MG63 (cell line): ENCODE data around the gene TEX9. TPM values are rescaled to one million over a fixed set of nuclear protein-coding genes. Genes with fewer than 3 reads are reported as not detected.
"Not testable (repeated sequence)": the region's sequence is repeated elsewhere in the genome, so short reads cannot be mapped to it uniquely, and the experiment has no call there.

Source experiments
- DNase-seq: peaks from one replicate; pipeline ENCODE4 v3.0.0-alpha.2; 2020
- H3K27me3 ChIP-seq: fragments of 250-450 bp; sonication (Bioruptor Pico); 2 replicates; pipeline ENCODE4 v1.5.1; 2020; ENCODE audit warnings: mild to moderate bottlenecking, moderate library complexity
- H3K36me3 ChIP-seq: fragments of 250-450 bp; sonication (Bioruptor Pico); 2 replicates; pipeline ENCODE4 v1.5.1; 2020; ENCODE audit warnings: mild to moderate bottlenecking, moderate library complexity
- H3K4me3 ChIP-seq: fragments of 250-450 bp; sonication (Bioruptor Pico); 2 replicates; pipeline ENCODE4 v1.5.1; 2020; ENCODE audit warnings: mild to moderate bottlenecking, moderate library complexity
- H3K9me3 ChIP-seq: fragments of 250-450 bp; sonication (Bioruptor Pico); 2 replicates; pipeline ENCODE4 v1.5.1; 2020; ENCODE audit warnings: mild to moderate bottlenecking, moderate library complexity
- total RNA-seq: library from RNA; depleted of rRNA; stranded (reverse); fragments of >200 nt; shearing (Covaris generic); gene quantifications from 2 replicates; pipeline ENCODE4 v1.2.3, GENCODE V29; 2014; ENCODE audit warnings: low replicate concordance

Gene TEX9
- total RNA-seq, 1 experiment from 2014 or later = 4.3 TPM

- H3K4me3 ChIP-seq, H3K9me3 ChIP-seq, DNase-seq: not testable (repeated sequence)
Observed at GRCh38 chr15:56397325-56397724, 32.1 kb downstream of the TEX9 start.

GRCh38 chr15:56399209-56399608 lies 34.0 kb downstream of the TEX9 start:
- not testable (repeated sequence) for H3K36me3 ChIP-seq, H3K4me3 ChIP-seq, H3K27me3 ChIP-seq, H3K9me3 ChIP-seq, DNase-seq

More at GRCh38 chr15:56397325-56397724, 32.1 kb downstream of the TEX9 start:
- not testable (repeated sequence) for H3K27me3 ChIP-seq, H3K36me3 ChIP-seq

DNA sequence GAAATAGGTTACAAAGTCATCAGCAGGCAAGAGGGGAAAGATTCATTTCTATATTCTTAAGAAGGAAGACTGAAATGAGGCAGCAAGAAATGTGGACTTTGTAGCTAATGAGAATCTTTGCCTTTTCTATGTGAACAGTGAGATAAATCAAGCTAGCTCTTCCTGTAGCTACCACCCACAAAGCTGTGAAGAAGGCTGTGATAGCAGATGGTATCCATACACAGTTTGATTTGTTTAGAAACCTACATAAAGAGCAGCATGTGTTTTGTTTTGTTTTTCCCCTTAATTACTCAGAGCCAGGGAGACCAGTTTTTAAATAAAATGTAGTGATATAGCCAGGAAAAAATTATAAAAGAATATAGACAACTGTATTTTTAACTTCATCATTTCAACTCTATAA lies 45.5 kb downstream of the TEX9 start:
- no peaks in the 10 kb centered on the region for H3K27me3 ChIP-seq
- no peaks in the 10 kb centered on the region for H3K36me3 ChIP-seq
- DNase-seq = no peak
- H3K9me3 ChIP-seq = no peaks in the 10 kb centered on the region
- no peak overlapping the region for H3K4me3 ChIP-seq

- DNase-seq = no peak
- no peaks in the 10 kb centered on the region for H3K36me3 ChIP-seq
- H3K4me3 ChIP-seq = no peak overlapping the region
- H3K27me3 ChIP-seq = no peaks in the 10 kb centered on the region
- no peaks in the 10 kb centered on the region for H3K9me3 ChIP-seq
Observed at GRCh38 chr15:56411122-56411749, 46.0 kb downstream of the TEX9 start.

DNA sequence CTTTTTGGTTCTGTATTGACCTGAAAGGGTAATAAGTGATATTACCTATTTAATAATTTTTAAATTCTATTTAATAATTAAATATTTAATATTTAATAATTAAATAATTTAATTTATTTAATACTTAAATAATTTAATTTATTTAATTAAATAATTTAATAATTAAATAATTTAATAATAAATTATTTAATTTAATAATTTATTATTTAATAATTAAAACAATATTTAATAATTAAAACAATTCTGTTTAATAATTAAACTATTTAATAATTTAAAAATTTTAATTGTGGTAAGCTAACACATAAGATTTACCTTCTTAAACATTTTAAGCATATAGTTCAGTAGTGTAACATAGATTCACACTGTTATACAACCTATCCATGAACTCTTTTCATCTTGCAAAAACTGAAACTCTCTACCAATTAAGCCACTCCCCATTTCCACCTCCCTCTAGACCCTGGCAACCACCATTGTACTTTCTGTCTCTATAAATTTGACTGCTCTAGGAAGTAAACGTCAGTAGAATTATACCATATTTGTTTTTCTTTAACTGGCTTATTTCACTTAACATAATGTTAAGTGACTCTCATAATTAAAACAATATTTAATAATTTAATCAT lies 48.0 kb downstream of the TEX9 start:
- H3K9me3 ChIP-seq, H3K36me3 ChIP-seq, H3K27me3 ChIP-seq, H3K4me3 ChIP-seq, DNase-seq: not testable (repeated sequence)

DNA sequence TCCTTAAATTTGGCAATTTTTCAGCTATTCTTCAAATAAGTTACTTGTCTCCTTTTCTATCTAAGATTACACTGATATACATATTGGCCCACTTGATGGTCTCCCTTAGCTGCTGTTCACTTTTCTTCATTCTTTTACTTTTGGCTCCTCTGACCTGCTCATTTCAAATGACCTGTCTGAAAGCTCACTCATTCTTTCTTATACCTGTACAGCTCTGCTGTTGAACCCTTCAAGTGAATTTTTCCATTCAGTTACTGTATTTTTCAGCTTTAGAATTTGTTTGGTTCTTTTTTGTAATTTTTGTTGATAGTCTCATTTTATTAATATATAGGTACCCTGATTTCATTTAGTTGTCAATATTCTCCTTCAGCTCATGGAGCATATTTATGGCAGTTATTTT lies 60.0 kb downstream of the TEX9 start:
- DNase-seq = no peak
- Histone ChIP-seq H3K9me3 (peaks cover 8% of the 10 kb centered on the region; the same call in 1 of the 2 replicates), H3K27me3 (no peaks in the 10 kb centered on the region), H3K36me3 (peaks cover 45% of the 10 kb centered on the region), H3K4me3 (no peak overlapping the region)

DNA sequence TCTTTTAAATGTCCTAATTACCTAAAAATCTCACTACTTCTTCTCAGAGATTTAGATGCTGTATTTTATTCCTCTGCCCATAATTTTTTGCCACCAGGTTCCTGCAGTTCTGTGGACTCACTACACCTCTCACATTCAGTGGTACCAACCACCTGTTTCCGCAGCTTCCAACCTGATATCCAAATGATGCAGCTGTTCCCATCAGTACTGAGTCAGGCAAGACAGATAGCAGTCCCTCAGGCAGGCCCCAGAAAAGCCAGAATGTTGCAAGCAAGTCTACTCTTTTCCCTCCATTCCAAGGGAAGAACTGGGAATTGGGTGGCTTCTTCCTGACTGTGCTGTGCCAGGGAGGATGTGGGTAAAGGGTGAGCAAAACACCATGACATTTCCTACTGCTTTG lies 60.8 kb downstream of the TEX9 start:
- Histone ChIP-seq H3K36me3 (peaks cover 41% of the 10 kb centered on the region), H3K27me3 (no peaks in the 10 kb centered on the region), H3K9me3 (peaks cover 8% of the 10 kb centered on the region; the same call in 1 of the 2 replicates), H3K4me3 (no peak overlapping the region)
- no peak for DNase-seq

- DNase-seq = no peak
- Histone ChIP-seq H3K4me3 (no peak overlapping the region), H3K36me3 (peaks cover 35% of the 10 kb centered on the region), H3K27me3 (no peaks in the 10 kb centered on the region), H3K9me3 (peaks cover 8% of the 10 kb centered on the region; the same call in 1 of the 2 replicates)
Observed at GRCh38 chr15:56428821-56429458, 63.7 kb downstream of the TEX9 start.

DNA sequence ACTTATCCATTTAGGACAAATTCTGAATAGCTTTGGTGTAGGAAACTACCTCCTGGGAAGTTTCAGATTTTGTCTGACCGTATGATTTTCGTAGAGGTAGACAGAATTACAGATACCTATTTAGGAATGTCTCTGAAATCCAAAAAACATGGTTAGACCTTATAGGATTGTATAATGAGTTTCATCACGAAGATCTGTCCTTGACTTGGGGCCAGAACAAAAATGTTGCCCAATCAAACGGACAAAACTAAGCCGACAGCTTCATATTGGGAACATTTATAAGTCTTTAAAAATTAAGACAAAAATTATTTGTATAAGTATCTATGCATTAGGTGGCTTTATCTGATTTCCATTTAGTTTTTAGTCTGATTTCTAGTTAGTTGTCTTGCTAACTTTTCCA lies 67.1 kb downstream of the TEX9 start:
- Histone ChIP-seq H3K9me3 (no peaks in the 10 kb centered on the region), H3K4me3 (no peak overlapping the region), H3K36me3 (peaks cover 11% of the 10 kb centered on the region), H3K27me3 (no peaks in the 10 kb centered on the region)
- no peak for DNase-seq

- no peaks in the 10 kb centered on the region for H3K27me3 ChIP-seq
- H3K9me3 ChIP-seq = peaks cover 3% of the 10 kb centered on the region; the same call in 1 of the 2 replicates
- no peak for DNase-seq
- H3K4me3 ChIP-seq = no peak overlapping the region
- peaks cover 19% of the 10 kb centered on the region for H3K36me3 ChIP-seq
Observed at GRCh38 chr15:56440214-56440770, 75.1 kb downstream of the TEX9 start.

DNA sequence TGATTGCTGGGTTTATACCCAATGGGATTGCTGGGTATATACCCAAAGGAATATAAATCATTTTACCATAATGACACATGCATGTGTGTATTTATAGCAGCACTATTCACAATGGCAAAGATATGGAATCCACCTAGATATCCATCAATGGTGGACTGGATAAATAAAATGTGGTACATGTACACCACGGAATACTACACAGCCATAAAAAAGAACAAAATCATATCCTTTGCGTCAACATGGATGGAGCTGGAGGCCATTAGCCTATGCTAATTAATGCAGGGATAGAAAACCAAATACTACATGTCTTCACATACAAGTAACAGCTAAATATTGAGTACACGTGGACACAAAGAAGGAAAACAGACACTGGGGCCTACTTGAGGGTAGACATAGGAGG lies 77.1 kb downstream of the TEX9 start:
- Histone ChIP-seq H3K9me3 (peaks cover 3% of the 10 kb centered on the region; the same call in 1 of the 2 replicates), H3K36me3 (peaks cover 23% of the 10 kb centered on the region), H3K4me3 (no peak overlapping the region), H3K27me3 (no peaks in the 10 kb centered on the region)
- no peak for DNase-seq

DNA sequence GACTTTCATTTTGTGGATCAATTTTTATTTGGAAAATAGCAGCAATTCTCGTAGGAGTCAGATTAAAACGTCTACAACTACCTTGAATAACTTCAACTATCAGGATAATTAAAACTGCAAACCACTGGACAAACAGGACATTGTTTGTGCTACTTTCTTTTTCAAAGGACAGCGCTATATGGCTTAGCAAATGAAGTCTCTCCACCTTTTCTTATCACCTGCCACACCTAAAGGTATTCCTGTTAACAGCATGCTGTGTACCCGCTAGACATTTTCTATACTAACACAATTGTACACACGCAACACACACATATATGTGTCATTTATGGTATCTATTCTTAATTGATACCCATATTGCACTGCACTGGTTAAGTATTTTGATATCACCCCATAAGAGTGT lies 80.5 kb downstream of the TEX9 start:
- peaks cover 16% of the 10 kb centered on the region for H3K36me3 ChIP-seq
- no peak overlapping the region for H3K4me3 ChIP-seq
- DNase-seq = no peak
- no peaks in the 10 kb centered on the region for H3K27me3 ChIP-seq
- H3K9me3 ChIP-seq = no peaks in the 10 kb centered on the region

DNA sequence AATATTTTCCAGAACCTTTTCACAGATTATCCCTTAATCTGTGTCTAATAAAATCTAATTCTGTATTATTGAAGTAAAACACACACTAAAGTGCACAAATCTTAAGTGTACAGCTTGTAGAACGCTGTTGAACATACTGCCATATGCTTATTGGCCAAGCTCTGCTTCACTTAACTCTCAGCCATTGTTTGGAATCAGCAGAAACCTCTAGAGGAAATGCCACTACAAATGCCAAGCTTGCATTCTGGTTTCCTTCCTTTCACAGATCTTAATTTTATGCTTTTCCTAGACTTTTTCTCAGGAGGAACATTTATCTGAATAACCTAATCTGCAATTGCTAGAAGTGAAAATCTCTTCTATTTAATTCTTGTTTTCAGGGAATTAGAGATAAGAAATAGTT lies 89.6 kb downstream of the TEX9 start:
- no peaks in the 10 kb centered on the region for H3K27me3 ChIP-seq
- no peak overlapping the region for H3K4me3 ChIP-seq
- no peak for DNase-seq
- peaks cover 10% of the 10 kb centered on the region for H3K36me3 ChIP-seq
- no peaks in the 10 kb centered on the region for H3K9me3 ChIP-seq

- no peaks in the 10 kb centered on the region for H3K9me3 ChIP-seq
- no peak overlapping the region for H3K4me3 ChIP-seq
- no peaks in the 10 kb centered on the region for H3K27me3 ChIP-seq
- no peak for DNase-seq
- H3K36me3 ChIP-seq = peaks cover 13% of the 10 kb centered on the region
Observed at GRCh38 chr15:56456229-56456628, 91.0 kb downstream of the TEX9 start.

GRCh38 chr15:56459096-56459495 lies 93.9 kb downstream of the TEX9 start:
- Histone ChIP-seq H3K4me3 (no peak overlapping the region), H3K36me3 (peaks cover 20% of the 10 kb centered on the region), H3K27me3 (no peaks in the 10 kb centered on the region), H3K9me3 (no peaks in the 10 kb centered on the region)
- no peak for DNase-seq

- DNase-seq = no peak
- Histone ChIP-seq H3K4me3 (no peak overlapping the region), H3K9me3 (no peaks in the 10 kb centered on the region), H3K27me3 (no peaks in the 10 kb centered on the region), H3K36me3 (peaks cover 20% of the 10 kb centered on the region)
Observed at GRCh38 chr15:56460071-56460470, 94.8 kb downstream of the TEX9 start.

- Histone ChIP-seq H3K4me3 (no peak overlapping the region), H3K36me3 (peaks cover 20% of the 10 kb centered on the region), H3K9me3 (no peaks in the 10 kb centered on the region), H3K27me3 (no peaks in the 10 kb centered on the region)
- DNase-seq = no peak
Observed at GRCh38 chr15:56460947-56461346, 95.7 kb downstream of the TEX9 start.
